ENCODE data around the gene BTBD17. TPM values are rescaled to one million over a fixed set of nuclear protein-coding genes. Genes with fewer than 3 reads are reported as not detected.

The BTBD17 gene
- polyA plus RNA-seq, 3 donors, result not detected

GRCh38 chr17:74347646-74348045 lies 14.0 kb downstream of the BTBD17 start:
- Histone ChIP-seq H3K36me3 (replicated peaks in 1 of 2; ENCODE audit: control insufficient read depth in 1 of 2, insufficient read depth in 2 of 2, low read length in 2 of 2) (no peaks in the 10 kb centered on the region), H3K9me3 (replicated peaks in 1 of 2; ENCODE audit: control insufficient read depth in 1 of 2, insufficient read depth in 1 of 2, low read length in 2 of 2) (peaks cover 0 to 3% of the 10 kb centered on the region in 2 donors), H3K27me3 (ENCODE audit: control insufficient read depth in 2 of 2, insufficient read depth in 2 of 2, low read length in 2 of 2) (peaks cover 8 to 24% of the 10 kb centered on the region in 2 donors), H3K79me2 (ENCODE audit: insufficient read depth, low read length) (no peaks in the 10 kb centered on the region), H3K4me2 (replicated peaks; ENCODE audit: extremely low read depth, low read length, poor library complexity, severe bottlenecking) (no peak overlapping the region), H4K20me1 (ENCODE audit: insufficient read depth, low read length) (no peaks in the 10 kb centered on the region), H3K4me3 (replicated peaks in 1 of 3; ENCODE audit: low read depth in 2 of 3, low read length in 3 of 3) (no peak overlapping the region), H3K27ac (ENCODE audit: low read depth in 1 of 2, low read length in 2 of 2) (no peak overlapping the region), H3K4me1 (ENCODE audit: control insufficient read depth in 1 of 2, insufficient read depth in 2 of 2, low read length in 2 of 2) (no peaks in the 10 kb centered on the region), H3K9ac (ENCODE audit: insufficient read depth, low read length, poor library complexity, severe bottlenecking) (no peak overlapping the region), H2AFZ (ENCODE audit: insufficient read depth, low read depth, low read length, poor library complexity, severe bottlenecking) (no peak overlapping the region)
- H3K9me3 Mint-ChIP-seq, result peaks cover 0 to 2% (median 0%) of the 10 kb centered on the region in 7 donors
- 86% methylated on average over 11 of the region's 14 CpGs for WGBS (ENCODE audit: insufficient coverage)
- H3K36me3 Mint-ChIP-seq, result no peaks in the 10 kb centered on the region
- intact Hi-C loops (cut with micrococcal nuclease), result no loop called here
- no peak for DNase-seq
- H3K4me1 Mint-ChIP-seq, result no peaks in the 10 kb centered on the region
- peaks cover 29 to 40% (median 33%) of the 10 kb centered on the region in 3 donors for H3K27me3 Mint-ChIP-seq (ENCODE audit: low read depth in 3 of 3)
- no peak for TF ChIP-seq CTCF (IDR thresholded peaks at IDR 0.05)
- no peak overlapping the region for H3K4me3 Mint-ChIP-seq
- no peak overlapping the region for H3K27ac Mint-ChIP-seq

- H3K4me2 ChIP-seq (replicated peaks; ENCODE audit: extremely low read depth, low read length, poor library complexity, severe bottlenecking), result no peak overlapping the region
- H4K20me1 ChIP-seq (ENCODE audit: insufficient read depth, low read length), result no peaks in the 10 kb centered on the region
- H3K4me3 Mint-ChIP-seq, result no peak overlapping the region
- H3K9me3 Mint-ChIP-seq, result peaks cover 0 to 2% (median 0%) of the 10 kb centered on the region in 7 donors
- no peaks in the 10 kb centered on the region for H3K4me1 Mint-ChIP-seq
- DNase-seq, result no peak
- no peaks in the 10 kb centered on the region for H3K36me3 Mint-ChIP-seq
- peaks cover 11 to 20% (median 15%) of the 10 kb centered on the region in 3 donors for H3K27me3 Mint-ChIP-seq (ENCODE audit: low read depth in 3 of 3)
- H3K36me3 ChIP-seq (replicated peaks in 1 of 2; ENCODE audit: control insufficient read depth in 1 of 2, insufficient read depth in 2 of 2, low read length in 2 of 2), result no peaks in the 10 kb centered on the region
- H3K4me3 ChIP-seq (replicated peaks in 1 of 3; ENCODE audit: low read depth in 2 of 3, low read length in 3 of 3), result no peak overlapping the region
- intact Hi-C loops (cut with micrococcal nuclease), result no loop called here
- no peak overlapping the region for H3K27ac ChIP-seq (ENCODE audit: low read depth in 1 of 2, low read length in 2 of 2)
- no peak overlapping the region for H3K9ac ChIP-seq (ENCODE audit: insufficient read depth, low read length, poor library complexity, severe bottlenecking)
- no peak overlapping the region for H2AFZ ChIP-seq (ENCODE audit: insufficient read depth, low read depth, low read length, poor library complexity, severe bottlenecking)
- H3K4me1 ChIP-seq (ENCODE audit: control insufficient read depth in 1 of 2, insufficient read depth in 2 of 2, low read length in 2 of 2), result no peaks in the 10 kb centered on the region
- H3K27ac Mint-ChIP-seq, result no peak overlapping the region
- 91% methylated on average over 9 of the region's 13 CpGs for WGBS (ENCODE audit: insufficient coverage)
- no peaks in the 10 kb centered on the region for H3K79me2 ChIP-seq (ENCODE audit: insufficient read depth, low read length)
- H3K9me3 ChIP-seq (replicated peaks in 1 of 2; ENCODE audit: control insufficient read depth in 1 of 2, insufficient read depth in 1 of 2, low read length in 2 of 2), result no peaks in the 10 kb centered on the region
- TF ChIP-seq CTCF (IDR thresholded peaks at IDR 0.05), result no peak
- peaks cover 0 to 7% of the 10 kb centered on the region in 2 donors for H3K27me3 ChIP-seq (ENCODE audit: control insufficient read depth in 2 of 2, insufficient read depth in 2 of 2, low read length in 2 of 2)
Measured at GRCh38 chr17:74345433-74346241, 16.0 kb downstream of the BTBD17 start.

Measured in CD14-positive monocyte (primary cell).